ENCODE measurements around the gene ULK4.

- TF ChIP-seq CBFB (CRISPR knock-in tag; IDR thresholded peaks at IDR 0.05) = no peak
- no peak for TF ChIP-seq ATF2 (CRISPR knock-in tag; IDR thresholded peaks at IDR 0.05)
- no peak for TF ChIP-seq CREB3L1 (IDR thresholded peaks at IDR 0.05; ENCODE audit: borderline replicate concordance, low read depth)
- no peak for TF ChIP-seq ATF3 (IDR thresholded peaks at IDR 0.05)
- no peak for TF ChIP-seq ATF3 (CRISPR knock-in tag; conservative IDR thresholded peaks at IDR 0.05)
- TF ChIP-seq ELK1 (CRISPR knock-in tag; IDR thresholded peaks at IDR 0.05) = no peak
- no peak for TF ChIP-seq POU5F1 (IDR thresholded peaks at IDR 0.05; ENCODE audit: borderline replicate concordance, low read depth, low read length, partially characterized antibody)
- TF ChIP-seq MEF2A (IDR thresholded peaks at IDR 0.05; ENCODE audit: control insufficient read depth, low read depth, low read length) = no peak
- no peak for TF ChIP-seq FOXJ3 (CRISPR knock-in tag; IDR thresholded peaks at IDR 0.05)
- TF ChIP-seq CTCF (IDR thresholded peaks at IDR 0.05 in 2 of 3, conservative IDR thresholded peaks at IDR 0.05 in 1 of 3; ENCODE audit: insufficient read depth in 2 of 3, low read depth in 1 of 3, low read length in 3 of 3) = no peak
- no peak for TF ChIP-seq SIN3A (IDR thresholded peaks at IDR 0.05; ENCODE audit: borderline replicate concordance in 2 of 2, control insufficient read depth in 1 of 2, low read depth in 2 of 2, low read length in 2 of 2)
- no peak for TF ChIP-seq EZH2 (IDR thresholded peaks at IDR 0.05; ENCODE audit: borderline replicate concordance, low read depth, low read length)
- TF ChIP-seq HMG20A (CRISPR knock-in tag; conservative IDR thresholded peaks at IDR 0.05) = no peak
These were observed 10.9 kb upstream of the ULK4 start for GRCh38 chr3:41972802-41973201.

Measured in K562 (cell line).